Measurements from ENCODE around the gene RAB31. TPM values are rescaled to one million over a fixed set of nuclear protein-coding genes. Genes with fewer than 3 reads are reported as not detected.
A peak's percentile ranks its signal among the peaks of the same experiment; 100 is the strongest.

Gene RAB31
- total and polyA plus RNA-seq, 2 of the 13 experiments (the other 11 are each of a cell fraction or from before 2014, with no cell fraction given), result 1.1 to 1.7 TPM

DNA sequence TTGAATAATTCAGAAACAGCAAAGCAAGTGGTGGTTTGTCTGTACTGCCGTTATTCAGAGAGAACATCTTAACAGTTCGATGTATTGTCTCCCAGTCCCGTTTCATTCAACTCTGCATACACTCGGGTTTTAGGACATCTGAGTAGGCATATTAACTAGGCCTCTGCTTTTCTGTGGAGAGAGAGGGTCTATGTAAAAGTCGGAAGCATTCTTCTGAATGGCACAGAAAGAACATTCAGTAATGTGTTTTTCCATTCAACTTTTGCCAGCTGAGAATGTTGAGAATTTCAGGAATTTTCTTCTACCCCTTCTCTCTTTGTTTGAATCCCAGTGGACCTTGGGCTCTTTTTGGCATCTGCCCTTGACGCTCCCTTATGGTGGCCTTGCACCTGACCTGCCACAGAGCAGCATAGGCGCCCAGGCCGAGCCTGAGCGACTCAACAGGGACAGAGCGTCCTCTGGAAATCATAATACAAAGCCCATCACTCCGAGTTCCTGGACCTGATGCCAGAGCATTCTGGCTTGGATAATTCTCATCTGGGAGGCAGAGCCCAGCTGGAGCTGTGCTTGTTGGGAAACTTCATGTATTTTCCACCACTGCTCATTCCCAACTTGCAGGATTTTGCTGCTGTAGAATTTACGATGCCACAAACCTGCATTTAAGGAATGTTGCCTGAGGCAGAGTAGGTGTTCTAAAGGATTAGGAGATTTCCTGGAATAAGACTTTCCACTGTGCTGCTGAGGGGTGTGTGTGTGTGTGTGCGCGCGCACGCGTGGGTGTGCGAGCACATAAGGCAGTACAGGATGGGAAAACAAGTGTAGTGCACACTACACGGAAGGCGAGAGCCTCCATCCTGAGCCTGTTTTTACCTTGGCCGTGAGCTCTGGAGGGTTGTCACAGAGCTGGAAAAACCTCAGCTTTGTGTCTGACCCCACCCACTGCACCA is 100.5 kb downstream of the RAB31 start (continued):
- TF ChIP-seq, protein P1, sequence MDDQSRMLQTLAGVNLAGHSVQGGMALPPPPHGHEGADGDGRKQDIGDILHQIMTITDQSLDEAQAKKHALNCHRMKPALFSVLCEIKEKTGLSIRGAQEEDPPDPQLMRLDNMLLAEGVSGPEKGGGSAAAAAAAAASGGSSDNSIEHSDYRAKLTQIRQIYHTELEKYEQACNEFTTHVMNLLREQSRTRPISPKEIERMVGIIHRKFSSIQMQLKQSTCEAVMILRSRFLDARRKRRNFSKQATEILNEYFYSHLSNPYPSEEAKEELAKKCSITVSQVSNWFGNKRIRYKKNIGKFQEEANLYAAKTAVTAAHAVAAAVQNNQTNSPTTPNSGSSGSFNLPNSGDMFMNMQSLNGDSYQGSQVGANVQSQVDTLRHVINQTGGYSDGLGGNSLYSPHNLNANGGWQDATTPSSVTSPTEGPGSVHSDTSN (CRISPR knock-in tag; IDR thresholded peaks at IDR 0.05; ENCODE audit: borderline replicate concordance), result no peak
- TF ChIP-seq RFX5 (IDR thresholded peaks at IDR 0.05; ENCODE audit: low read depth, low read length) (no peak), TAF1 (CRISPR knock-in tag; IDR thresholded peaks at IDR 0.05) (no peak), THYN1 (CRISPR knock-in tag; IDR thresholded peaks at IDR 0.05; ENCODE audit: borderline replicate concordance, low read depth) (no peak), ZNF382 (CRISPR knock-in tag; IDR thresholded peaks at IDR 0.05; ENCODE audit: borderline replicate concordance) (no peak), NCOR1 (IDR thresholded peaks at IDR 0.05; ENCODE audit: borderline replicate concordance, low read length) (peak; percentile 78), MBNL3 (CRISPR knock-in tag; conservative IDR thresholded peaks at IDR 0.05) (no peak), ZFP62 (CRISPR knock-in tag; IDR thresholded peaks at IDR 0.05) (no peak), POLR2AphosphoS2 (IDR thresholded peaks at IDR 0.05; ENCODE audit: low read depth, low read length) (no peak), TCF7L2 (IDR thresholded peaks at IDR 0.05; ENCODE audit: low read depth, low read length) (no peak), ETV5 (CRISPR knock-in tag; IDR thresholded peaks at IDR 0.05; ENCODE audit: borderline replicate concordance) (no peak; the same call in 1 of the 2 replicates), ZFY (CRISPR knock-in tag; IDR thresholded peaks at IDR 0.05) (no peak; the same call in 1 of the 2 replicates), ZMYM2 (CRISPR knock-in tag; IDR thresholded peaks at IDR 0.05) (no peak), ARNT2 (CRISPR knock-in tag; IDR thresholded peaks at IDR 0.05; ENCODE audit: low read depth) (no peak), MXD4 (CRISPR knock-in tag; IDR thresholded peaks at IDR 0.05) (0 out of 2 replicates have a peak, but pooled peaks have one; percentile 29), PRMT3 (CRISPR knock-in tag; IDR thresholded peaks at IDR 0.05; ENCODE audit: borderline replicate concordance, low read depth) (no peak), ZNF792 (CRISPR knock-in tag; IDR thresholded peaks at IDR 0.05) (no peak)
- TF ChIP-seq, protein P2, sequence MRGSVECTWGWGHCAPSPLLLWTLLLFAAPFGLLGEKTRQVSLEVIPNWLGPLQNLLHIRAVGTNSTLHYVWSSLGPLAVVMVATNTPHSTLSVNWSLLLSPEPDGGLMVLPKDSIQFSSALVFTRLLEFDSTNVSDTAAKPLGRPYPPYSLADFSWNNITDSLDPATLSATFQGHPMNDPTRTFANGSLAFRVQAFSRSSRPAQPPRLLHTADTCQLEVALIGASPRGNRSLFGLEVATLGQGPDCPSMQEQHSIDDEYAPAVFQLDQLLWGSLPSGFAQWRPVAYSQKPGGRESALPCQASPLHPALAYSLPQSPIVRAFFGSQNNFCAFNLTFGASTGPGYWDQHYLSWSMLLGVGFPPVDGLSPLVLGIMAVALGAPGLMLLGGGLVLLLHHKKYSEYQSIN (CRISPR knock-in tag; IDR thresholded peaks at IDR 0.05; ENCODE audit: borderline replicate concordance), result no peak
- TF ChIP-seq, protein P3, sequence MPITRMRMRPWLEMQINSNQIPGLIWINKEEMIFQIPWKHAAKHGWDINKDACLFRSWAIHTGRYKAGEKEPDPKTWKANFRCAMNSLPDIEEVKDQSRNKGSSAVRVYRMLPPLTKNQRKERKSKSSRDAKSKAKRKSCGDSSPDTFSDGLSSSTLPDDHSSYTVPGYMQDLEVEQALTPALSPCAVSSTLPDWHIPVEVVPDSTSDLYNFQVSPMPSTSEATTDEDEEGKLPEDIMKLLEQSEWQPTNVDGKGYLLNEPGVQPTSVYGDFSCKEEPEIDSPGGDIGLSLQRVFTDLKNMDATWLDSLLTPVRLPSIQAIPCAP (CRISPR knock-in tag; IDR thresholded peaks at IDR 0.05; ENCODE audit: low read depth), result no peak
- TF ChIP-seq, protein P4, sequence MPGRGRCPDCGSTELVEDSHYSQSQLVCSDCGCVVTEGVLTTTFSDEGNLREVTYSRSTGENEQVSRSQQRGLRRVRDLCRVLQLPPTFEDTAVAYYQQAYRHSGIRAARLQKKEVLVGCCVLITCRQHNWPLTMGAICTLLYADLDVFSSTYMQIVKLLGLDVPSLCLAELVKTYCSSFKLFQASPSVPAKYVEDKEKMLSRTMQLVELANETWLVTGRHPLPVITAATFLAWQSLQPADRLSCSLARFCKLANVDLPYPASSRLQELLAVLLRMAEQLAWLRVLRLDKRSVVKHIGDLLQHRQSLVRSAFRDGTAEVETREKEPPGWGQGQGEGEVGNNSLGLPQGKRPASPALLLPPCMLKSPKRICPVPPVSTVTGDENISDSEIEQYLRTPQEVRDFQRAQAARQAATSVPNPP (CRISPR knock-in tag; IDR thresholded peaks at IDR 0.05), result no peak
- TF ChIP-seq, protein P5, sequence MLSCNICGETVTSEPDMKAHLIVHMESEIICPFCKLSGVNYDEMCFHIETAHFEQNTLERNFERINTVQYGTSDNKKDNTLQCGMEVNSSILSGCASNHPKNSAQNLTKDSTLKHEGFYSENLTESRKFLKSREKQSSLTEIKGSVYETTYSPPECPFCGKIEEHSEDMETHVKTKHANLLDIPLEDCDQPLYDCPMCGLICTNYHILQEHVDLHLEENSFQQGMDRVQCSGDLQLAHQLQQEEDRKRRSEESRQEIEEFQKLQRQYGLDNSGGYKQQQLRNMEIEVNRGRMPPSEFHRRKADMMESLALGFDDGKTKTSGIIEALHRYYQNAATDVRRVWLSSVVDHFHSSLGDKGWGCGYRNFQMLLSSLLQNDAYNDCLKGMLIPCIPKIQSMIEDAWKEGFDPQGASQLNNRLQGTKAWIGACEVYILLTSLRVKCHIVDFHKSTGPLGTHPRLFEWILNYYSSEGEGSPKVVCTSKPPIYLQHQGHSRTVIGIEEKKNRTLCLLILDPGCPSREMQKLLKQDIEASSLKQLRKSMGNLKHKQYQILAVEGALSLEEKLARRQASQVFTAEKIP (CRISPR knock-in tag; IDR thresholded peaks at IDR 0.05; ENCODE audit: borderline replicate concordance), result no peak
- TF ChIP-seq, protein P6, sequence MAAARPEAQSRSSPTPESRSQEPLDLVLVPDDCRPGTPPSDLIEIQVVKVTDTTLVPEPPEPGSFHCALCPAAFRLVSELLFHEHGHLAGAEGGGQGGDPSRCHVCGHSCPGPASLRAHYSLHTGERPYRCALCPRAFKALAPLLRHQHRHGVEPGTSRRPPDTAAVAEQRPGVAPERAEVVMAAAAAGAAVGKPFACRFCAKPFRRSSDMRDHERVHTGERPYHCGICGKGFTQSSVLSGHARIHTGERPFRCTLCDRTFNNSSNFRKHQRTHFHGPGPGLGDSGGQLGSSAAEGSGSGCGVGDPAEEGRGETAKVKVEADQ (CRISPR knock-in tag; IDR thresholded peaks at IDR 0.05; ENCODE audit: borderline replicate concordance), result no peak
